Stimulated activated naive CD4-positive, alpha-beta T cell treated with Interleukin-2 at 50 U/mL for 16 hours (primary cell): ENCODE data around the gene PLCH2.
"Not testable (repeated sequence)": the region's sequence is repeated elsewhere in the genome, so short reads cannot be mapped to it uniquely, and the experiment has no call there.

ENCODE experiments used
- DNase-seq: peaks from one replicate; lab custom pipeline; 2025; lab: John Stamatoyannopoulos, UW

Gene PLCH2

GRCh38 chr1:2443277-2444137, 32.6 kb upstream of the PLCH2 start:
- DNase-seq: no peak

- DNase-seq: no peak
These were observed 31.9 kb upstream of the PLCH2 start for GRCh38 chr1:2444138-2444591.

- DNase-seq: no peak
These were observed 30.8 kb upstream of the PLCH2 start for GRCh38 chr1:2445162-2445822.

- no peak for DNase-seq
These were observed 30.3 kb upstream of the PLCH2 start for GRCh38 chr1:2445823-2446215.

- no peak for DNase-seq
These were observed 29.7 kb upstream of the PLCH2 start for GRCh38 chr1:2446394-2446793.

- no peak for DNase-seq
These were observed 29.2 kb upstream of the PLCH2 start for GRCh38 chr1:2446861-2447260.

- no peak for DNase-seq
These were observed 28.6 kb upstream of the PLCH2 start for GRCh38 chr1:2447276-2448097.

GRCh38 chr1:2448098-2448445, 28.0 kb upstream of the PLCH2 start:
- DNase-seq: no peak

GRCh38 chr1:2449636-2450454, 26.2 kb upstream of the PLCH2 start:
- no peak for DNase-seq

GRCh38 chr1:2451741-2452140, 24.3 kb upstream of the PLCH2 start:
- no peak for DNase-seq

- no peak for DNase-seq
These were observed 23.7 kb upstream of the PLCH2 start for GRCh38 chr1:2452201-2452931.

- DNase-seq: no peak
These were observed 23.2 kb upstream of the PLCH2 start for GRCh38 chr1:2452932-2453315.

- DNase-seq: no peak
These were observed 21.9 kb upstream of the PLCH2 start for GRCh38 chr1:2454227-2454626.

GRCh38 chr1:2455757-2456156, 20.3 kb upstream of the PLCH2 start:
- DNase-seq: no peak

GRCh38 chr1:2457444-2457843, 18.6 kb upstream of the PLCH2 start:
- no peak for DNase-seq

- no peak for DNase-seq
These were observed 17.4 kb upstream of the PLCH2 start for GRCh38 chr1:2458687-2459086.

GRCh38 chr1:2459102-2459753, 16.9 kb upstream of the PLCH2 start:
- not testable (repeated sequence) for DNase-seq

- no peak for DNase-seq
These were observed 16.3 kb upstream of the PLCH2 start for GRCh38 chr1:2459757-2460156.

- DNase-seq: no peak
These were observed 15.9 kb upstream of the PLCH2 start for GRCh38 chr1:2460203-2460602.

GRCh38 chr1:2460996-2461751, 14.9 kb upstream of the PLCH2 start:
- DNase-seq: no peak
